Astrocyte (in vitro differentiated cells and primary cell): ENCODE results near the gene SOBP. TPM values are rescaled to one million over a fixed set of nuclear protein-coding genes. Genes with fewer than 3 reads are reported as not detected.

ENCODE experiments used
- DNase-seq: peaks from one replicate; pipeline ENCODE4 v3.0.0-alpha.2; 2010; ENCODE audit warnings: low read depth
- FAIRE-seq: peaks from 2 replicates; lab custom pipeline; 2011; peaks lifted over from hg19 to GRCh38; lab: Jason Lieb, UNC
- H2AFZ ChIP-seq: 2 replicates; pipeline ENCODE4 v1.6.0; 2012; ENCODE audit warnings: low read depth, low read length, inconsistent platforms
- H3K27ac ChIP-seq: 2 replicates; pipeline ENCODE4 v1.5.1; 2011; ENCODE audit warnings: low read depth, low read length, inconsistent platforms
- H3K27me3 ChIP-seq: 2 replicates; pipeline ENCODE4 v1.6.0; 2011; ENCODE audit warnings: low read length, inconsistent platforms; ENCODE audit not compliant: insufficient read depth
- H3K36me3 ChIP-seq: 2 replicates; pipeline ENCODE4 v1.5.1; 2011; ENCODE audit warnings: low read length, inconsistent platforms; ENCODE audit not compliant: insufficient read depth
- H3K4me1 ChIP-seq: 2 replicates; pipeline ENCODE4 v1.5.1; 2011; ENCODE audit warnings: low read length, inconsistent platforms; ENCODE audit not compliant: insufficient read depth
- H3K4me2 ChIP-seq: 2 replicates; pipeline ENCODE4 v1.6.0; 2012; ENCODE audit warnings: low read length, inconsistent platforms
- H3K4me3 ChIP-seq: 2 replicates; pipeline ENCODE4 v1.5.1; 2011; ENCODE audit warnings: low read depth, mild to moderate bottlenecking, low read length, inconsistent platforms; ENCODE audit not compliant: insufficient read depth
- H3K79me2 ChIP-seq: 2 replicates; pipeline ENCODE4 v1.6.0; 2012; ENCODE audit warnings: mild to moderate bottlenecking, low read length, inconsistent platforms; ENCODE audit not compliant: insufficient read depth
- H3K9ac ChIP-seq: 2 replicates; pipeline ENCODE4 v1.6.0; 2012; ENCODE audit warnings: mild to moderate bottlenecking, low read length, inconsistent platforms
- H3K9me3 ChIP-seq: 2 replicates; pipeline ENCODE4 v1.5.1; 2012; ENCODE audit warnings: low read depth, mild to moderate bottlenecking, low read length, inconsistent platforms; ENCODE audit not compliant: insufficient read depth
- H4K20me1 ChIP-seq: 2 replicates; pipeline ENCODE4 v1.6.0; 2012; ENCODE audit warnings: low read length, inconsistent platforms; ENCODE audit not compliant: insufficient read depth
- H3K27ac Mint-ChIP-seq: one replicate; pipeline ENCODE4 v1.8.0; 2021; ENCODE audit warnings: mild to moderate bottlenecking, mixed read lengths; ENCODE audit not compliant: unreplicated experiment
- H3K27me3 Mint-ChIP-seq: one replicate; pipeline ENCODE4 v1.8.0; 2021; ENCODE audit warnings: low read depth, mixed read lengths; ENCODE audit not compliant: unreplicated experiment
- H3K36me3 Mint-ChIP-seq: one replicate; pipeline ENCODE4 v1.8.0; 2021; ENCODE audit warnings: low read depth, mixed read lengths; ENCODE audit not compliant: unreplicated experiment
- H3K4me1 Mint-ChIP-seq: one replicate; pipeline ENCODE4 v1.8.0; 2021; ENCODE audit warnings: low read depth, mixed read lengths; ENCODE audit not compliant: unreplicated experiment
- H3K4me3 Mint-ChIP-seq: one replicate; pipeline ENCODE4 v1.8.0; 2021; ENCODE audit warnings: mild to moderate bottlenecking, moderate library complexity, mixed read lengths; ENCODE audit not compliant: unreplicated experiment
- H3K9me3 Mint-ChIP-seq: one replicate; pipeline ENCODE4 v1.8.0; 2021; ENCODE audit warnings: mild to moderate bottlenecking, mixed read lengths; ENCODE audit not compliant: unreplicated experiment
- EZH2 ChIP-seq: IDR thresholded peaks from 2 replicates; pipeline ENCODE4 v1.6.1; 2012; ENCODE audit warnings: mild to moderate bottlenecking, low read length, inconsistent platforms; ENCODE audit not compliant: insufficient read depth
- total RNA-seq: library from RNA; stranded (reverse); gene quantifications from 2 replicates; pipeline ENCODE4 v1.2.1, GENCODE V29; 2021
- TF ChIP-seq, protein P1 (sequence below): IDR thresholded peaks from 2 replicates; pipeline ENCODE4 v1.5.1; 2011; ENCODE audit warnings: low read depth, mild to moderate bottlenecking, inconsistent platforms, low read length, moderate library complexity; ENCODE audit not compliant: insufficient read depth

SOBP gene
- total RNA-seq, 1 donor from 2014 or later: 4.7 TPM

DNA sequence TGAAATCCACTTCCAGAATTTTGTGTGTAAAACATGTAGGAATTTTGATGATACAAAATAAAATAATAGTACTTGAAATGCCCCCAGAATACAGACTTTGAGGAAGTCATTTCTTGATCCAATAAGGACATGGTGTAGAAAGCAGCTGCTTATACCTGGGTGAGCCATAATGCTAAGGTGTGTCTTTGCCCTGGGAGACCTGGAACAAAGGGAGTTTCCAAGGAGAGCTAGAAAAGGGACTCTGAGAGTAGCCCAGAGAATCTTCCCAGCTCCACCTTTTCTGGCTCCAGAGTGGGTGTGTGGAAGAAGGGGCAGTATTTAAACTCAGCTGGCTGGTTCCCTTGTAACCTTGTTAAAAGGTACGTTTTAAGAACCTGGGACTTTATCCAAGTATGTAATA, 77.7 kb downstream of the SOBP start:
- Histone ChIP-seq H3K4me1 (no peaks in the 10 kb centered on the region), H3K9ac (no peak overlapping the region), H4K20me1 (no peaks in the 10 kb centered on the region), H3K79me2 (no peaks in the 10 kb centered on the region), H3K36me3 (no peaks in the 10 kb centered on the region), H3K4me2 (no peak overlapping the region), H3K27me3 (no peaks in the 10 kb centered on the region), H2AFZ (no peak overlapping the region), H3K27ac (no peak overlapping the region), H3K9me3 (no peaks in the 10 kb centered on the region), H3K4me3 (no peak overlapping the region)
- no peak for DNase-seq
- no peaks in the 10 kb centered on the region for H3K9me3 Mint-ChIP-seq
- H3K4me1 Mint-ChIP-seq: no peaks in the 10 kb centered on the region
- H3K36me3 Mint-ChIP-seq: no peaks in the 10 kb centered on the region
- TF ChIP-seq EZH2: no peak
- TF ChIP-seq, protein P1, sequence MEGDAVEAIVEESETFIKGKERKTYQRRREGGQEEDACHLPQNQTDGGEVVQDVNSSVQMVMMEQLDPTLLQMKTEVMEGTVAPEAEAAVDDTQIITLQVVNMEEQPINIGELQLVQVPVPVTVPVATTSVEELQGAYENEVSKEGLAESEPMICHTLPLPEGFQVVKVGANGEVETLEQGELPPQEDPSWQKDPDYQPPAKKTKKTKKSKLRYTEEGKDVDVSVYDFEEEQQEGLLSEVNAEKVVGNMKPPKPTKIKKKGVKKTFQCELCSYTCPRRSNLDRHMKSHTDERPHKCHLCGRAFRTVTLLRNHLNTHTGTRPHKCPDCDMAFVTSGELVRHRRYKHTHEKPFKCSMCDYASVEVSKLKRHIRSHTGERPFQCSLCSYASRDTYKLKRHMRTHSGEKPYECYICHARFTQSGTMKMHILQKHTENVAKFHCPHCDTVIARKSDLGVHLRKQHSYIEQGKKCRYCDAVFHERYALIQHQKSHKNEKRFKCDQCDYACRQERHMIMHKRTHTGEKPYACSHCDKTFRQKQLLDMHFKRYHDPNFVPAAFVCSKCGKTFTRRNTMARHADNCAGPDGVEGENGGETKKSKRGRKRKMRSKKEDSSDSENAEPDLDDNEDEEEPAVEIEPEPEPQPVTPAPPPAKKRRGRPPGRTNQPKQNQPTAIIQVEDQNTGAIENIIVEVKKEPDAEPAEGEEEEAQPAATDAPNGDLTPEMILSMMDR: no peak
- H3K4me3 Mint-ChIP-seq: no peak overlapping the region
- no peak for FAIRE-seq
- H3K27ac Mint-ChIP-seq: no peak overlapping the region
- H3K27me3 Mint-ChIP-seq: no peaks in the 10 kb centered on the region

DNA sequence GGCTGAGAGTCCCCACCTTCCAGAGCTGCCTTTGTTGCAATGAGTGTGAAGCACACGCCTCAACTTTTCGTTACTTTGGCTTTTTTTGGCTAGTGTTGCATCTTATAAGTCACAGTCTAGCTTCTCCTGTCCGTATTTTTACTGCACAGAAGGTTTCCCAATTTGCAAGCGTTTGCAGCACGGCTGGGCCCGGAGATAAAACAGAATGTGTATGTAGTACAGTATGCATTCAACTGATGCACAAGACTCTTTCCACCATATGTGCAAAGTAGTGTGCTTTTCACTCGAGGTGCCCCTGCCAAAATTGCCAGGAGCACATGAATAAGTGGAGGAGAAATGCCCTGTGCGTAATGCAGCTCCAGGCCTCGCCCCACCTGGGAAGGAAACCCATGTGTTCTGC, 79.6 kb downstream of the SOBP start:
- Mint-ChIP-seq H3K9me3 (no peaks in the 10 kb centered on the region), H3K36me3 (peaks cover 1% of the 10 kb centered on the region), H3K4me1 (no peaks in the 10 kb centered on the region), H3K27me3 (no peaks in the 10 kb centered on the region), H3K4me3 (no peak overlapping the region), H3K27ac (no peak overlapping the region)
- Histone ChIP-seq H3K9me3 (no peaks in the 10 kb centered on the region), H3K4me3 (no peak overlapping the region), H2AFZ (no peak overlapping the region), H3K4me2 (no peak overlapping the region), H3K27me3 (no peaks in the 10 kb centered on the region), H3K4me1 (no peaks in the 10 kb centered on the region), H3K36me3 (no peaks in the 10 kb centered on the region), H3K9ac (no peak overlapping the region), H3K27ac (no peak overlapping the region), H4K20me1 (no peaks in the 10 kb centered on the region), H3K79me2 (no peaks in the 10 kb centered on the region)
- FAIRE-seq (no peak), DNase-seq (no peak)
- TF ChIP-seq, protein P1: no peak

DNA sequence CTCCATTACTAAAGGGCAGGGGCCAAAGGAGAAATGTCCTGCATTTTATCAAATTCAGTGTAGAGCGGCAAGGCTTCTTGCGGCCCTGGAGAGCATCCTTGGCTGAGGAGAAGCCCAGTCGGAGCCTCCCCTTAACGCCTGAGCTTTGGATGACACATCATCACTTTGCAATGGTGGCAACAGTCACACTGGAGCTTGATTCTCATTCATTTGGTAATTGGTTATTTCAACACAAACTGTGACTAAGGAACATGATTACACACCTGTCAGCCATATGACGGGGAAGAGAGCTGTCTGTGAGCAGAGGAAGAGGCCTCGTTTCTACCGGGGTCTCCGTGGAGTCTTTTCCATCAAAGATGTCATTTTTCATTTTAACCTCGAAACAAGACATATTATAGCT, 81.4 kb downstream of the SOBP start:
- Mint-ChIP-seq H3K27me3 (no peaks in the 10 kb centered on the region), H3K9me3 (no peaks in the 10 kb centered on the region), H3K27ac (no peak overlapping the region), H3K4me1 (peaks cover under 1% of the 10 kb centered on the region), H3K4me3 (no peak overlapping the region), H3K36me3 (peaks cover 3% of the 10 kb centered on the region)
- TF ChIP-seq EZH2: no peak
- TF ChIP-seq, protein P1: no peak
- Histone ChIP-seq H4K20me1 (no peaks in the 10 kb centered on the region), H2AFZ (no peak overlapping the region), H3K27me3 (no peaks in the 10 kb centered on the region), H3K27ac (no peak overlapping the region), H3K9ac (no peak overlapping the region), H3K9me3 (no peaks in the 10 kb centered on the region), H3K4me3 (no peak overlapping the region), H3K36me3 (no peaks in the 10 kb centered on the region), H3K4me1 (peaks cover under 1% of the 10 kb centered on the region), H3K79me2 (no peaks in the 10 kb centered on the region), H3K4me2 (no peak overlapping the region)
- DNase-seq (no peak), FAIRE-seq (no peak)
